IMR-90 (cell line): ENCODE results near the gene ZMAT5. TPM values are rescaled to one million over a fixed set of nuclear protein-coding genes. Genes with fewer than 3 reads are reported as not detected.

Source experiments
- ATAC-seq: fragments of 200-7000 bp; cut with Tn5 transposase; 2 replicates; pipeline ENCODE4 v1.9.1; 2020; ENCODE audit warnings: low read depth, mild to moderate bottlenecking, moderate library complexity
- BruUV-seq: library from RNA; stranded (reverse); fragments of 400-500 nt; replicated peaks from 2 replicates; lab custom pipeline; 2021; lab: Mats Ljungman, UMichigan
- CTCF ChIA-PET: fragments of 300-600 bp; formaldehyde crosslinking; extraction: SDS; loops from one replicate; lab custom pipeline; 2021; ENCODE audit warnings: antibody characterized with exemption; lab: Yijun Ruan, JAX
- POLR2A ChIA-PET: fragments of 300-600 bp; sonication (Branson Sonifier 250); formaldehyde crosslinking; loops from one replicate; lab custom pipeline; 2022; ENCODE audit warnings: antibody characterized with exemption; ENCODE audit not compliant: unreplicated experiment; lab: Charles Lee
- DNase-seq: peaks from one replicate; pipeline ENCODE4 v3.0.0; 2013
- H2AFZ ChIP-seq: replicated peaks from 2 replicates; pipeline ENCODE3; 2013; ENCODE audit warnings: low read length, mild to moderate bottlenecking; ENCODE audit not compliant: poor library complexity
- H2AK5ac ChIP-seq: 2 replicates; pipeline ENCODE4 v1.6.1; 2013; ENCODE audit warnings: low read depth, low read length, inconsistent platforms
- H2AK9ac ChIP-seq: replicated peaks from 2 replicates; pipeline ENCODE3; 2013; ENCODE audit warnings: mild to moderate bottlenecking, low read depth, low read length, moderate library complexity; ENCODE audit not compliant: poor library complexity
- H2BK120ac ChIP-seq: 2 replicates; pipeline ENCODE4 v1.6.1; 2013; ENCODE audit warnings: low read depth, low read length, inconsistent platforms
- H2BK15ac ChIP-seq: 3 replicates; pipeline ENCODE4 v1.6.1; 2013; ENCODE audit warnings: low read depth, low read length, inconsistent platforms
- H2BK20ac ChIP-seq: 2 replicates; pipeline ENCODE4 v1.6.1; 2013; ENCODE audit warnings: low read depth, mild to moderate bottlenecking, inconsistent platforms, low read length, moderate library complexity
- H2BK5ac ChIP-seq: 2 replicates; pipeline ENCODE4 v1.6.1; 2013; ENCODE audit warnings: mild to moderate bottlenecking, low read depth, low read length, inconsistent platforms; ENCODE audit not compliant: poor library complexity, severe bottlenecking
- H3K14ac ChIP-seq: replicated peaks from 2 replicates; pipeline ENCODE4 v1.6.1; 2013; ENCODE audit warnings: low read depth, low read length, inconsistent platforms
- H3K18ac ChIP-seq: 2 replicates; pipeline ENCODE4 v1.6.1; 2013; ENCODE audit warnings: low read depth, low read length, control low read depth
- H3K23ac ChIP-seq: 2 replicates; pipeline ENCODE4 v1.6.1; 2013; ENCODE audit warnings: low read depth, low read length, inconsistent platforms
- H3K27ac ChIP-seq: 2 replicates; pipeline ENCODE4 v1.5.1; 2013; ENCODE audit warnings: mild to moderate bottlenecking, control low read depth, low read length; ENCODE audit not compliant: insufficient read depth
- H3K27me3 ChIP-seq: 2 replicates; pipeline ENCODE4 v1.6.1; 2013; ENCODE audit warnings: low read length; ENCODE audit not compliant: control insufficient read depth, insufficient read depth
- H3K36me3 ChIP-seq: 2 replicates; pipeline ENCODE4 v1.6.1; 2013; ENCODE audit warnings: low read length, mixed read lengths; ENCODE audit not compliant: control insufficient read depth, insufficient read depth
- H3K4ac ChIP-seq: 2 replicates; pipeline ENCODE4 v1.6.1; 2013; ENCODE audit warnings: low read depth, low read length, inconsistent platforms
- H3K4me1 ChIP-seq: 2 replicates; pipeline ENCODE4 v1.6.1; 2013; ENCODE audit warnings: low read length, mixed read lengths; ENCODE audit not compliant: control insufficient read depth, insufficient read depth
- H3K4me2 ChIP-seq: 2 replicates; pipeline ENCODE4 v1.6.1; 2013; ENCODE audit warnings: low read depth, mild to moderate bottlenecking, control low read depth, low read length, moderate library complexity
- H3K4me3 ChIP-seq: 2 replicates; pipeline ENCODE4 v1.5.1; 2013; ENCODE audit warnings: low read depth, mild to moderate bottlenecking, control low read depth, low read length, moderate library complexity; ENCODE audit not compliant: insufficient read depth
- H3K56ac ChIP-seq: 2 replicates; pipeline ENCODE4 v1.6.1; 2013; ENCODE audit warnings: low read length, inconsistent platforms; ENCODE audit not compliant: insufficient read depth; ENCODE audit errors: extremely low read depth
- H3K79me1 ChIP-seq, 2 experiments: 2 replicates each; pipeline ENCODE4 v1.6.1; 2013; ENCODE audit warnings: low read length in 2 of 2, inconsistent platforms in 1 of 2, low read depth in 1 of 2
- H3K9ac ChIP-seq: 2 replicates; pipeline ENCODE4 v1.6.1; 2013; ENCODE audit warnings: low read depth, low read length, control low read depth
- H3K9me1 ChIP-seq: 2 replicates; pipeline ENCODE4 v1.6.1; 2013; ENCODE audit warnings: low read length, inconsistent platforms; ENCODE audit not compliant: insufficient read depth
- H3K9me3 ChIP-seq: 2 replicates; pipeline ENCODE4 v1.6.1; 2013; ENCODE audit warnings: low read length; ENCODE audit not compliant: control insufficient read depth, insufficient read depth
- H4K20me1 ChIP-seq: 2 replicates; pipeline ENCODE4 v1.6.1; 2013; ENCODE audit warnings: low read length, inconsistent platforms; ENCODE audit not compliant: insufficient read depth
- H4K5ac ChIP-seq: 2 replicates; pipeline ENCODE4 v1.6.1; 2013; ENCODE audit warnings: mild to moderate bottlenecking, low read depth, low read length, control low read depth
- H4K8ac ChIP-seq, 2 experiments: 2 replicates each; pipeline ENCODE4 v1.6.1; 2013; ENCODE audit warnings: low read depth in 2 of 2, low read length in 2 of 2, control low read depth in 1 of 2, inconsistent platforms in 1 of 2
- H4K91ac ChIP-seq: 2 replicates; pipeline ENCODE4 v1.6.1; 2013; ENCODE audit warnings: low read depth, low read length, inconsistent platforms; ENCODE audit not compliant: insufficient read depth
- CEBPB ChIP-seq: IDR thresholded peaks from 2 replicates; pipeline ENCODE4 v1.6.1; 2012; ENCODE audit warnings: low read depth, low read length, improper control_type of control experiment
- MAZ ChIP-seq: IDR thresholded peaks from 2 replicates; pipeline ENCODE4 v1.6.1; 2012; ENCODE audit warnings: low read depth, mild to moderate bottlenecking, low read length, improper control_type of control experiment, moderate library complexity, borderline replicate concordance
- RAD21 ChIP-seq: IDR thresholded peaks from 2 replicates; pipeline ENCODE4 v1.6.1; 2012; ENCODE audit warnings: low read length, improper control_type of control experiment
- WGBS, 2 experiments: methylation state at CpG; one replicate each; pipeline versions ENCODE4 v1.1.5 to v1.1.7; 2013; ENCODE audit warnings: missing lambda C conversion rate in 2 of 2; ENCODE audit not compliant: insufficient read length in 1 of 2; ENCODE audit errors: extremely low coverage in 2 of 2; 5-methylcytosine and 5-hydroxymethylcytosine counted together
- dilution Hi-C: fragments of 300-500 bp; cut with HindIII; formaldehyde crosslinking; loops from one replicate; pipeline ENCODE4 v1.14.3; 2018; ENCODE audit warnings: low sequenced_read_pairs; ENCODE audit not compliant: unreplicated experiment
- in situ Hi-C: fragments of 300-500 bp; cut with MboI; formaldehyde crosslinking; loops from 3 replicates; pipeline ENCODE4 v1.14.3; 2019; ENCODE audit warnings: low sequenced_read_pairs, inconsistent platforms, mixed read lengths
- intact Hi-C: fragments of 100-400 bp; cut with micrococcal nuclease; formaldehyde crosslinking; loops from 2 replicates; pipeline ENCODE4 v1.10.0; 2022
- polyA plus RNA-seq, 3 experiments: library from polyadenylated mRNA; depleted of rRNA; stranded (reverse); fragments of >200 nt; gene quantifications; 2 replicates each; pipeline ENCODE4 v1.2.3, GENCODE V29; 2012; ENCODE audit warnings: low replicate concordance in 1 of 3
- total RNA-seq: library from RNA; depleted of rRNA; stranded (reverse); fragments of >200 nt; gene quantifications from 2 replicates; pipeline ENCODE4 v1.2.3, GENCODE V29; 2012

The ZMAT5 gene
- total and polyA plus RNA-seq, 2 of the 4 experiments (the other 2 are of a cell fraction), result 21.7 to 31.8 TPM

- no peaks in the 10 kb centered on the region for H3K9me3 ChIP-seq
- H3K56ac ChIP-seq, result no peak overlapping the region
- no peak for DNase-seq
- in situ Hi-C loops (no loop called here), dilution Hi-C loops (no loop called here), intact Hi-C loops (no loop called here)
- no peak overlapping the region for H4K8ac ChIP-seq
- no peaks in the 10 kb centered on the region; a peak in 1 of 4 replicates for H3K79me1 ChIP-seq
- no peak overlapping the region for H3K4ac ChIP-seq
- no peak overlapping the region for H3K27ac ChIP-seq
- H3K14ac ChIP-seq, result no peak overlapping the region
- H3K4me3 ChIP-seq, result no peak overlapping the region
- 97% methylated on average over 5 of the region's 13 CpGs; no CpG with 5 or more reads in 1 of the 2 experiments for WGBS, 2 experiments
- H2AK9ac ChIP-seq, result no peak overlapping the region
- H2BK20ac ChIP-seq, result no peak overlapping the region
- no peak overlapping the region for H2BK15ac ChIP-seq
- no peaks in the 10 kb centered on the region for H4K20me1 ChIP-seq
- H2BK120ac ChIP-seq, result no peak overlapping the region
- no peak overlapping the region for H4K5ac ChIP-seq
- ATAC-seq, result no peak
- POLR2A ChIA-PET, result no interaction called here
- CTCF ChIA-PET, result no interaction called here
- no peak overlapping the region for H2BK5ac ChIP-seq
- H3K4me2 ChIP-seq, result no peak overlapping the region
- H3K36me3 ChIP-seq, result peaks cover 24% of the 10 kb centered on the region
- no peaks in the 10 kb centered on the region for H3K27me3 ChIP-seq
- no peak overlapping the region for H2AFZ ChIP-seq
- H3K23ac ChIP-seq, result no peak overlapping the region
- H2AK5ac ChIP-seq, result no peak overlapping the region
- no TSS peak for BruUV-seq
- H3K18ac ChIP-seq, result no peak overlapping the region
- H3K4me1 ChIP-seq, result peaks cover 5% of the 10 kb centered on the region; the same call in 1 of the 2 replicates
- no peak overlapping the region for H3K9ac ChIP-seq
- TF ChIP-seq MAZ, result no peak
- no peak for TF ChIP-seq RAD21
- no peak for TF ChIP-seq CEBPB
- H4K91ac ChIP-seq, result no peak overlapping the region
- 0 out of 2 replicates have a peak, but pooled peaks cover 8% of the 10 kb centered on the region for H3K9me1 ChIP-seq
These were observed 24.5 kb downstream of the ZMAT5 start for GRCh38 chr22:29742326-29742725.
